Thoracic aorta (tissue), 2 donors: ENCODE results near the gene GPAT3. TPM values are rescaled to one million over a fixed set of nuclear protein-coding genes. Genes with fewer than 3 reads are reported as not detected.

Experiments
- ATAC-seq: fragments of 150-250 bp; one replicate; pipeline ENCODE4 v1.8.0; 2017; ENCODE audit warnings: low read depth; ENCODE audit not compliant: insufficient number of reproducible peaks, low FRiP score
- DNase-seq: peaks from one replicate; pipeline ENCODE4 v3.0.0-alpha.2; 2020; ENCODE audit warnings: low spot score
- H3K27ac ChIP-seq, 2 donors: fragments of 200-600 bp; sonication (generic); 1 replicate in 1 of 2; 2 replicates in 1 of 2; pipeline ENCODE4 v1.5.1; 2016; ENCODE audit warnings: mild to moderate bottlenecking in 2 of 2, moderate library complexity in 2 of 2
- H3K27me3 ChIP-seq: fragments of 200-600 bp; sonication (generic); replicated peaks from 2 replicates; pipeline ENCODE4 v1.6.0; 2016; ENCODE audit warnings: mild to moderate bottlenecking; ENCODE audit not compliant: insufficient read depth
- H3K36me3 ChIP-seq: fragments of 200-600 bp; sonication (generic); one replicate; pipeline ENCODE4 v1.5.1; 2016
- H3K4me1 ChIP-seq, 2 donors: fragments of 200-600 bp; sonication (generic); 1 replicate in 1 of 2; 2 replicates in 1 of 2; pipeline versions ENCODE4 v1.5.1 to v1.6.0; 2016; ENCODE audit warnings: low read depth in 2 of 2, mild to moderate bottlenecking in 1 of 2; ENCODE audit not compliant: control insufficient read depth in 1 of 2
- H3K4me3 ChIP-seq: fragments of 200-600 bp; sonication (generic); 2 replicates; pipeline ENCODE4 v1.5.1; 2016; ENCODE audit warnings: mild to moderate bottlenecking
- H3K9me3 ChIP-seq: fragments of 200-600 bp; sonication (generic); 2 replicates; pipeline ENCODE4 v1.5.1; 2016
- total RNA-seq, 2 donors: library from RNA; depleted of rRNA; stranded (reverse); fragments of >200 nt; gene quantifications; one replicate each; pipeline versions ENCODE4 v1.1.0 to v1.2.3, GENCODE V29; 2016
- TF ChIP-seq, protein P1 (sequence below): fragments of 200-600 bp; sonication (generic); IDR thresholded peaks from one replicate; pipeline ENCODE4 v1.5.1; 2019; ENCODE audit warnings: antibody characterized with exemption

The GPAT3 gene
- total RNA-seq, 2 donors from 2014 or later, result 6.6 to 7.8 TPM

DNA sequence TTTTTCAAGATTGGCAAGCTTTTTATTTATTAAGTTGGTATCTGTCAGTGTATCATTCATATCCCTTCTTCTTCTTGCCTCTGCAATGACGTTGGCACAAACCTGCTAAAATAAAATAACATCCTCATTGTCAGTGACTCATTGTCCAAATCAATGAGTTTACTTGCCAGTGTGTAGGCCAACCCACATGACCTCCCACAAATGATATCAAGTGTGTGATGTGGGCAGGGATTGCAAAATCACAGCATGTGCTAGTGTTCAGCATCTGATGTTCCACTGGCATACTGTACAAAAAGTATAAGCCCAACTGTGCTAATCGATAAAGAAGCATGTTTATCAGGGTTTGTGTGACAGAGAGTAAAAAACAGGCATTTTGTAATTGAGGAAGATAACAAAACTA, 25.5 kb downstream of the GPAT3 start:
- no peak for ATAC-seq
- Histone ChIP-seq H3K4me3 (no peak overlapping the region), H3K27me3 (no peaks in the 10 kb centered on the region), H3K9me3 (no peaks in the 10 kb centered on the region), H3K27ac (no peak overlapping the region), H3K4me1 (no peaks in the 10 kb centered on the region), H3K36me3 (no peaks in the 10 kb centered on the region)
- no peak for DNase-seq
- TF ChIP-seq, protein P1, sequence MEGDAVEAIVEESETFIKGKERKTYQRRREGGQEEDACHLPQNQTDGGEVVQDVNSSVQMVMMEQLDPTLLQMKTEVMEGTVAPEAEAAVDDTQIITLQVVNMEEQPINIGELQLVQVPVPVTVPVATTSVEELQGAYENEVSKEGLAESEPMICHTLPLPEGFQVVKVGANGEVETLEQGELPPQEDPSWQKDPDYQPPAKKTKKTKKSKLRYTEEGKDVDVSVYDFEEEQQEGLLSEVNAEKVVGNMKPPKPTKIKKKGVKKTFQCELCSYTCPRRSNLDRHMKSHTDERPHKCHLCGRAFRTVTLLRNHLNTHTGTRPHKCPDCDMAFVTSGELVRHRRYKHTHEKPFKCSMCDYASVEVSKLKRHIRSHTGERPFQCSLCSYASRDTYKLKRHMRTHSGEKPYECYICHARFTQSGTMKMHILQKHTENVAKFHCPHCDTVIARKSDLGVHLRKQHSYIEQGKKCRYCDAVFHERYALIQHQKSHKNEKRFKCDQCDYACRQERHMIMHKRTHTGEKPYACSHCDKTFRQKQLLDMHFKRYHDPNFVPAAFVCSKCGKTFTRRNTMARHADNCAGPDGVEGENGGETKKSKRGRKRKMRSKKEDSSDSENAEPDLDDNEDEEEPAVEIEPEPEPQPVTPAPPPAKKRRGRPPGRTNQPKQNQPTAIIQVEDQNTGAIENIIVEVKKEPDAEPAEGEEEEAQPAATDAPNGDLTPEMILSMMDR, result no peak

GRCh38 chr4:83563998-83564397, 28.1 kb downstream of the GPAT3 start:
- ATAC-seq, result no peak
- Histone ChIP-seq H3K4me1 (no peaks in the 10 kb centered on the region), H3K36me3 (no peaks in the 10 kb centered on the region), H3K27ac (no peak overlapping the region), H3K4me3 (no peak overlapping the region), H3K27me3 (no peaks in the 10 kb centered on the region), H3K9me3 (no peaks in the 10 kb centered on the region)
- no peak for DNase-seq
- TF ChIP-seq, protein P1, result no peak

DNA sequence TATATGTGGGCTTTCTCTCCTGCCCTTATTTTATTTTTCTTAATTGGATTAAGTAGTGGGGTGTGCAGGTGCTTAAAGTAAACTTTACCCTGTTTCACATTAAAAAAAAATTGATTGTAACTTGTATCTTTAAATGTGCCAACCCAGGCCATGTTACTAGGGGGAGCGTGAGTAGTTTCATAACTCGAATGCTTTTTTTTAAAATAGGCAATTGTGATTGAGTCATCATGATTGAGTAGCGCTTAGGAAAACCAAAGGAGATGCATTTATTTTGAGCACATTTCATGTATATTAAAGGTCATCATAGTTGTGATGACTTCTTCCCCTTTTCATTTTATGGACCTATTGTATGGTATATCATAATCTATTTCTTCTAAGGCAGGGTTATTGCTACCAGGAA, 32.2 kb downstream of the GPAT3 start:
- no peaks in the 10 kb centered on the region for H3K9me3 ChIP-seq
- TF ChIP-seq, protein P1, result no peak
- H3K27ac ChIP-seq, result no peak overlapping the region
- no peaks in the 10 kb centered on the region for H3K36me3 ChIP-seq
- H3K27me3 ChIP-seq, result no peaks in the 10 kb centered on the region
- ATAC-seq (no peak), DNase-seq (no peak)
- no peak overlapping the region for H3K4me3 ChIP-seq
- no peaks in the 10 kb centered on the region for H3K4me1 ChIP-seq

DNA sequence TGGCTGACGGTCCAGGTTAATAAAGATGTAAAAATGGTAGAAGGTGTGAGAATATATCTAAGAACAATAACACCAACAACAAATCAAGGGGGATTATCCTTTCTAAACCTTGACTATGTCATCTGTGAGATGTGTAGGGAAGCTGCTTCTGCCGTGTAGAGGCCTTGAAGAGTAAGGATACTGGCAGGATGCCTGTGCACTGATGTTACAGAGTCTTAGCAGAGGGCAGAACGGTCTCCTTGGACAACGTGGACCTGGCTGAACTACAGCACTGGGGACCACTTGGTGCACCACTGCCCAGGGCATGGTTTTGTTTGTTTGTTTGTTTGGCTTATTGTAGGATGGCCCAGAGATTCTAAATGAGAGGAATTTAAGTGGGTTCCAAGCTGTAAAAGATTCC, 33.5 kb downstream of the GPAT3 start:
- H3K9me3 ChIP-seq, result no peaks in the 10 kb centered on the region
- ATAC-seq (no peak), DNase-seq (no peak)
- H3K27ac ChIP-seq, result no peak overlapping the region
- TF ChIP-seq, protein P1, result no peak
- no peak overlapping the region for H3K4me3 ChIP-seq
- no peaks in the 10 kb centered on the region for H3K36me3 ChIP-seq
- no peaks in the 10 kb centered on the region for H3K4me1 ChIP-seq
- H3K27me3 ChIP-seq, result no peaks in the 10 kb centered on the region

- H3K9me3 ChIP-seq, result no peaks in the 10 kb centered on the region
- no peak overlapping the region for H3K4me3 ChIP-seq
- ATAC-seq (no peak), DNase-seq (no peak)
- H3K4me1 ChIP-seq, result no peaks in the 10 kb centered on the region
- H3K36me3 ChIP-seq, result no peaks in the 10 kb centered on the region
- TF ChIP-seq, protein P1, result no peak
- H3K27me3 ChIP-seq, result no peaks in the 10 kb centered on the region
- H3K27ac ChIP-seq, result no peak overlapping the region
Measured at GRCh38 chr4:83569987-83570386, 34.1 kb downstream of the GPAT3 start.
